Measurements from ENCODE around the gene RAB3C. TPM values are rescaled to one million over a fixed set of nuclear protein-coding genes. Genes with fewer than 3 reads are reported as not detected.

The RAB3C gene
- total RNA-seq, 4 donors from 2014 or later: 0.09 to 0.38 (median 0.21) TPM; not detected in 1

DNA sequence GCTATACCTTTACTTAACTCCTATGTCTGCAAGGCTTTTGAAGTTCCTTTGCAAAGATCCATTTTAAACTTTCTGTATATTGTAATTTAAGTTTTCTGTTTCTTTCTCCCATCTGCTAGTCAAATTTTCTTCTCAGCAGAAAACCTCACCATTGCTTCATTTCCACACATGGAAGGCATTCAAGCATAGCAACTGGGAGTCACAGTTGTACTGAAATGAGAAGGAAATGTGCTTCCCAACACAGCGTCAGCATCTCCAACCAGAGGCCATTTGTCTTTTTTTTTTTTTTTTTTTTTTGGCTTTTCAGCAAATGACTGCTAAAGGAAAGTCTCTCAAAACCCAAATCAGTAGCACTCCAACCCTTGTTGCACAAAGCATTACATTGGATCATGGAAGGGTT, 92.5 kb downstream of the RAB3C start:
- intact Hi-C loops (cut with DNase I): no loop called here
- no peak for DNase-seq
- WGBS, 2 donors: 48 to 56% methylated on average over 1 of the region's 1 CpG
- Histone ChIP-seq H3K27me3 (no peaks in the 10 kb centered on the region), H3K27ac (no peak overlapping the region), H3K4me3 (no peak overlapping the region), H3K36me3 (no peaks in the 10 kb centered on the region), H3K9me3 (no peaks in the 10 kb centered on the region), H3K4me1 (no peaks in the 10 kb centered on the region)
- TF ChIP-seq, protein P1, sequence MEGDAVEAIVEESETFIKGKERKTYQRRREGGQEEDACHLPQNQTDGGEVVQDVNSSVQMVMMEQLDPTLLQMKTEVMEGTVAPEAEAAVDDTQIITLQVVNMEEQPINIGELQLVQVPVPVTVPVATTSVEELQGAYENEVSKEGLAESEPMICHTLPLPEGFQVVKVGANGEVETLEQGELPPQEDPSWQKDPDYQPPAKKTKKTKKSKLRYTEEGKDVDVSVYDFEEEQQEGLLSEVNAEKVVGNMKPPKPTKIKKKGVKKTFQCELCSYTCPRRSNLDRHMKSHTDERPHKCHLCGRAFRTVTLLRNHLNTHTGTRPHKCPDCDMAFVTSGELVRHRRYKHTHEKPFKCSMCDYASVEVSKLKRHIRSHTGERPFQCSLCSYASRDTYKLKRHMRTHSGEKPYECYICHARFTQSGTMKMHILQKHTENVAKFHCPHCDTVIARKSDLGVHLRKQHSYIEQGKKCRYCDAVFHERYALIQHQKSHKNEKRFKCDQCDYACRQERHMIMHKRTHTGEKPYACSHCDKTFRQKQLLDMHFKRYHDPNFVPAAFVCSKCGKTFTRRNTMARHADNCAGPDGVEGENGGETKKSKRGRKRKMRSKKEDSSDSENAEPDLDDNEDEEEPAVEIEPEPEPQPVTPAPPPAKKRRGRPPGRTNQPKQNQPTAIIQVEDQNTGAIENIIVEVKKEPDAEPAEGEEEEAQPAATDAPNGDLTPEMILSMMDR (IDR thresholded peaks at IDR 0.05): no peak
- no peak for TF ChIP-seq POLR2A (IDR thresholded peaks at IDR 0.05)

DNA sequence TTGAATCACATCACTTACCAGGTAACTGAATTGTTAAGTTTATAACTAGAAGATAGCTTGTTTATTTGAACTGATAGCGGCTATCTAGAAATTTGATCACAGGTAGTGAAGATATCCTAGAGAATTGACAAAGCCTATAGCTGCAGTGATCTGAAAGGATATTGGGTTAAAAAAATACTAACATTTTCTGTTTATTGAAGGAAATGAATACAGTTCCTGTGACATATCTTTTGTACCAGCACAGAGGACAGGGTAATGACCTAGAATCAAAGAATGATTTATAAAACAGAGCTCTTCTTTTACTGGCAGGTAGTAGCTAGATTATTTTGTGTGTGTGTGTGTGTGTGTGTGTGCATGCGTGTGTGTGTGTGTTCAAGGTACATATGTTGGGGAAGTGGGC, 94.8 kb downstream of the RAB3C start:
- Histone ChIP-seq H3K36me3 (no peaks in the 10 kb centered on the region), H3K4me3 (no peak overlapping the region), H3K27ac (no peak overlapping the region), H3K27me3 (no peaks in the 10 kb centered on the region), H3K4me1 (no peaks in the 10 kb centered on the region), H3K9me3 (no peaks in the 10 kb centered on the region)
- DNase-seq: no peak
- TF ChIP-seq POLR2A (IDR thresholded peaks at IDR 0.05): no peak
- TF ChIP-seq, protein P1 (IDR thresholded peaks at IDR 0.05): no peak
- intact Hi-C loops (cut with DNase I): no loop called here
- WGBS, 2 donors: 71 to 86% methylated on average over 2 of the region's 2 CpGs

DNA sequence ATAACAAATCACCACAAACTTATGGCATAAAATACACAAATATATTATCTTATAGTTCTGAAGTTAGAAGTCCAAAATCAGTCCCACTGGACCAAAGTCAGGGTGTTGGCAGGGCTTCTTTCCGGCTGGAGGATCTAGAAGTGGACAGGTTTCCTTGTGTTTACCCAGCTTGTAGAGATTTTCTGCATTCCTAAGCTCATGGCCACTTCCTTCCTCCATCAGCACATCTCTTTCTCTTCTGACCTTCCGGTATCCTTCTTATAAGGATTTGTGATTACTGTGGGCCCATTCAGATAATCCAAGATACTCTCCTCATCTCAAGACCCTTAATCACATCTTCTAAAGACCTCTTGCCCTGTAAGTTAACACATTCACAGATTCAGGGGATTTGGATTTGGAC, 97.6 kb downstream of the RAB3C start:
- intact Hi-C loops (cut with DNase I): no loop called here
- Histone ChIP-seq H3K4me3 (no peak overlapping the region), H3K36me3 (no peaks in the 10 kb centered on the region), H3K9me3 (no peaks in the 10 kb centered on the region), H3K27ac (no peak overlapping the region), H3K4me1 (no peaks in the 10 kb centered on the region), H3K27me3 (no peaks in the 10 kb centered on the region)
- DNase-seq: no peak
- no peak for TF ChIP-seq POLR2A (IDR thresholded peaks at IDR 0.05)
- TF ChIP-seq, protein P1 (IDR thresholded peaks at IDR 0.05): no peak
- WGBS, 2 donors: 62 to 71% methylated on average over 2 of the region's 2 CpGs

DNA sequence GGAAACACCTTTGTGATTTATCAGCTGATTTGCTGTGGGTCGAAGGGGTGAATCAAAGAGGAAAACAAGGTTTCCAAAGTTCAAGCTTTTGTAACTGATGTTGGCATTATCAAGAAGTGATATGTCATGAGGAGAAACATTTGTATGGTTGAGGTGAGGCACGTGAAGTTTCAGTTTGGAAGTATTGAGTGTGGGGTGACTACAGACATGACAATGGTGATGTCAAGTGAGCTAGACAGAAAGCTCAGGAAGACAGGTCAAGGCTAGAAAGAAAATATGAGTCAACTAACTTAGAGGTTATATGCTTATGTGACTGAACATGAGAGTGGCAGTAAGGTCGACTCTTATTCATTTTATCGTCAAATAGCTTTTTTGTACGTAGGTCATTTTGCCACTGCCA, 99.1 kb downstream of the RAB3C start:
- no peaks in the 10 kb centered on the region for H3K27me3 ChIP-seq
- 69 to 74% methylated on average over 5 of the region's 5 CpGs for WGBS, 2 donors
- no peak overlapping the region for H3K4me3 ChIP-seq
- no peaks in the 10 kb centered on the region for H3K9me3 ChIP-seq
- no peak for TF ChIP-seq POLR2A (IDR thresholded peaks at IDR 0.05)
- TF ChIP-seq, protein P1 (IDR thresholded peaks at IDR 0.05): no peak
- H3K27ac ChIP-seq: no peak overlapping the region
- no peaks in the 10 kb centered on the region for H3K36me3 ChIP-seq
- intact Hi-C loops (cut with DNase I): no loop called here
- no peak for DNase-seq
- H3K4me1 ChIP-seq: no peaks in the 10 kb centered on the region

DNA sequence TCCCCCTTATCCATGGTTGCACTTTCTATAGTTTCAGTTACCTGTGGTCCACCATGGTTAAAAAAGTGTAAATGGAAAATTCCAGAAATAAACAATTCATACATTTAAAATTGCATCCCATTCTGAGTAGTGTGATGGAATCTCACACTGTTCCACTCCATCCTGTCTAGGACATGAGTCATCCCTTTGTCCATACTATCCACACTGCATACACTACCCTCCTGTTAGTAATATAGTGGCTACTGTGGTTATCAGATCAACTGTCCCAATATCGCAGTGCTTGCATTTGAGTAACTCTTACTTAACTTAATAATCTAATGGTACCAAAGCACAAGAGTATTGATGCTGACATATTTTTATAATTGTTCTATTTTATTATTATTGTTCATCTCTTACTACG, 100.7 kb downstream of the RAB3C start:
- no peak for DNase-seq
- intact Hi-C loops (cut with DNase I): no loop called here
- 95 to 100% methylated on average over 2 of the region's 2 CpGs for WGBS, 2 donors

More for the DNA sequence above, 100.7 kb downstream of the RAB3C start:
- Histone ChIP-seq H3K4me3 (no peak overlapping the region), H3K4me1 (no peaks in the 10 kb centered on the region), H3K36me3 (no peaks in the 10 kb centered on the region), H3K27me3 (no peaks in the 10 kb centered on the region), H3K27ac (no peak overlapping the region), H3K9me3 (no peaks in the 10 kb centered on the region)
- TF ChIP-seq, protein P1 (IDR thresholded peaks at IDR 0.05): no peak
- no peak for TF ChIP-seq POLR2A (IDR thresholded peaks at IDR 0.05)
